ENCODE measurements around the gene PGM2L1.

Gene PGM2L1

GRCh38 chr11:74380746-74381439, 17.3 kb downstream of the PGM2L1 start:
- no peak for TF ChIP-seq GATA2 (IDR thresholded peaks at IDR 0.05; ENCODE audit: low read depth, low read length)
- TF ChIP-seq GATA3 (IDR thresholded peaks at IDR 0.05; ENCODE audit: low read depth, low read length) = no peak

- TF ChIP-seq GATA2 (IDR thresholded peaks at IDR 0.05; ENCODE audit: low read depth, low read length) = no peak
- TF ChIP-seq GATA3 (IDR thresholded peaks at IDR 0.05; ENCODE audit: low read depth, low read length) = no peak
Measured at GRCh38 chr11:74377689-74378088, 20.5 kb downstream of the PGM2L1 start.

GRCh38 chr11:74373382-74373781, 24.9 kb downstream of the PGM2L1 start:
- TF ChIP-seq GATA2 (IDR thresholded peaks at IDR 0.05; ENCODE audit: low read depth, low read length) = no peak
- TF ChIP-seq GATA3 (IDR thresholded peaks at IDR 0.05; ENCODE audit: low read depth, low read length) = no peak

GRCh38 chr11:74371269-74372052, 26.8 kb downstream of the PGM2L1 start:
- TF ChIP-seq GATA3 (IDR thresholded peaks at IDR 0.05; ENCODE audit: low read depth, low read length) (no peak), GATA2 (IDR thresholded peaks at IDR 0.05; ENCODE audit: low read depth, low read length) (no peak)

- TF ChIP-seq GATA3 (IDR thresholded peaks at IDR 0.05; ENCODE audit: low read depth, low read length) (no peak), GATA2 (IDR thresholded peaks at IDR 0.05; ENCODE audit: low read depth, low read length) (no peak)
Measured at GRCh38 chr11:74370123-74370522, 28.1 kb downstream of the PGM2L1 start.

GRCh38 chr11:74367881-74368280, 30.4 kb downstream of the PGM2L1 start:
- TF ChIP-seq GATA2 (IDR thresholded peaks at IDR 0.05; ENCODE audit: low read depth, low read length) (no peak), GATA3 (IDR thresholded peaks at IDR 0.05; ENCODE audit: low read depth, low read length) (no peak)

- TF ChIP-seq GATA3 (IDR thresholded peaks at IDR 0.05; ENCODE audit: low read depth, low read length) (no peak), GATA2 (IDR thresholded peaks at IDR 0.05; ENCODE audit: low read depth, low read length) (no peak)
Measured at GRCh38 chr11:74366576-74366975, 31.7 kb downstream of the PGM2L1 start.

GRCh38 chr11:74357449-74357848, 40.8 kb downstream of the PGM2L1 start:
- TF ChIP-seq GATA2 (IDR thresholded peaks at IDR 0.05; ENCODE audit: low read depth, low read length) = no peak
- TF ChIP-seq GATA3 (IDR thresholded peaks at IDR 0.05; ENCODE audit: low read depth, low read length) = no peak

GRCh38 chr11:74355626-74356025, 42.6 kb downstream of the PGM2L1 start:
- TF ChIP-seq GATA2 (IDR thresholded peaks at IDR 0.05; ENCODE audit: low read depth, low read length) = no peak
- no peak for TF ChIP-seq GATA3 (IDR thresholded peaks at IDR 0.05; ENCODE audit: low read depth, low read length)

- TF ChIP-seq GATA2 (IDR thresholded peaks at IDR 0.05; ENCODE audit: low read depth, low read length) (no peak), GATA3 (IDR thresholded peaks at IDR 0.05; ENCODE audit: low read depth, low read length) (no peak)
Measured at GRCh38 chr11:74354036-74354435, 44.2 kb downstream of the PGM2L1 start.

GRCh38 chr11:74347381-74347780, 50.9 kb downstream of the PGM2L1 start:
- TF ChIP-seq GATA3 (IDR thresholded peaks at IDR 0.05; ENCODE audit: low read depth, low read length) = no peak
- TF ChIP-seq GATA2 (IDR thresholded peaks at IDR 0.05; ENCODE audit: low read depth, low read length) = no peak

- no peak for TF ChIP-seq GATA3 (IDR thresholded peaks at IDR 0.05; ENCODE audit: low read depth, low read length)
Measured at GRCh38 chr11:74345420-74345819, 52.8 kb downstream of the PGM2L1 start.

- TF ChIP-seq GATA2 (IDR thresholded peaks at IDR 0.05; ENCODE audit: low read depth, low read length) (no peak), GATA3 (IDR thresholded peaks at IDR 0.05; ENCODE audit: low read depth, low read length) (no peak)
Measured at GRCh38 chr11:74341921-74342320, 56.3 kb downstream of the PGM2L1 start.

GRCh38 chr11:74339619-74340018, 58.6 kb downstream of the PGM2L1 start:
- TF ChIP-seq GATA2 (IDR thresholded peaks at IDR 0.05; ENCODE audit: low read depth, low read length) (no peak), GATA3 (IDR thresholded peaks at IDR 0.05; ENCODE audit: low read depth, low read length) (no peak)

GRCh38 chr11:74338963-74339362, 59.3 kb downstream of the PGM2L1 start:
- no peak for TF ChIP-seq GATA3 (IDR thresholded peaks at IDR 0.05; ENCODE audit: low read depth, low read length)
- no peak for TF ChIP-seq GATA2 (IDR thresholded peaks at IDR 0.05; ENCODE audit: low read depth, low read length)

Data from SH-SY5Y (cell line).